Testis (tissue), 2 donors: Measurements from ENCODE around the gene IFNA21.

Experiments used
- CTCF ChIP-seq, 3 experiments: fragments of 450-650 bp in 2 of 3; fragments of 200-600 bp in 1 of 3; sonication (generic) in 1 of 3; IDR thresholded peaks; one replicate each; pipeline ENCODE4 v1.5.1; 2016 to 2019; ENCODE audit warnings: antibody characterized with exemption in 3 of 3, mild to moderate bottlenecking in 2 of 3, moderate library complexity in 1 of 3
- POLR2A ChIP-seq: fragments of 450-650 bp; IDR thresholded peaks from one replicate; pipeline ENCODE4 v1.6.1; 2017; ENCODE audit warnings: antibody characterized with exemption, mild to moderate bottlenecking, moderate library complexity

DNA sequence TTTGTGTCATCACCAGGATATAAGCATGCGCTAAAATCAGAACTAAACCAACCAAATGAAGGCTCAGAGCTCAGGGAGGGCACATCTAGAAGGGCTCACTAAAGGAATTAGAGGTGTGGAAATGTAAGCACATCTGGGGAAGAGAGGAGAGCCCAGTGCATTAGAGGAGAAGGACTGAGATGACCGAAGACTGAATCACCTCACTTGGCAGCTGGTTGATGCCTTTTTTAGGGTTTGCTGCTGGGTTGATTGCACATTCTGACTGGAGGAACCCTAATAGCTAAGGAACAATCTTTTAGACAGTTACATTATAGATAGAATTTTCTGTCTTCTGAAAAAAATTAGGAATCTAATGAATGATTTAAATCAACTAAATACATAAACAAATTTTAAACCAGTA lies 8.2 kb upstream of the IFNA21 start:
- TF ChIP-seq CTCF (IDR thresholded peaks at IDR 0.05) (no peak), POLR2A (no peak)
